Ascending aorta (tissue), 2 donors: ENCODE data around the gene CDHR5. TPM values are rescaled to one million over a fixed set of nuclear protein-coding genes. Genes with fewer than 3 reads are reported as not detected.
A peak's percentile ranks its signal among the peaks of the same experiment; 100 is the strongest.
"Not testable (repeated sequence)": the region's sequence is repeated elsewhere in the genome, so short reads cannot be mapped to it uniquely, and the experiment has no call there.

Experiments used
- DNase-seq, 2 donors: peaks; one replicate each; pipeline ENCODE4 v3.0.0-alpha.2; 2019; ENCODE audit warnings: low spot score in 2 of 2
- H3K27ac ChIP-seq, 2 donors: fragments of 200-600 bp; sonication (generic); one replicate each; pipeline ENCODE4 v1.5.1; 2016 to 2017; ENCODE audit warnings: mild to moderate bottlenecking in 1 of 2
- H3K27me3 ChIP-seq: fragments of 200-600 bp; sonication (generic); one replicate; pipeline ENCODE4 v1.5.1; 2017
- H3K36me3 ChIP-seq, 2 donors: fragments of 200-600 bp; sonication (generic); one replicate each; pipeline ENCODE4 v1.5.1; 2016
- H3K4me1 ChIP-seq, 2 donors: fragments of 200-600 bp; sonication (generic); one replicate each; pipeline ENCODE4 v1.5.1; 2016 to 2017; ENCODE audit warnings: mild to moderate bottlenecking in 1 of 2
- H3K4me3 ChIP-seq, 2 donors: fragments of 200-600 bp; sonication (generic); one replicate each; pipeline ENCODE4 v1.5.1; 2016 to 2017; ENCODE audit warnings: mild to moderate bottlenecking in 1 of 2
- H3K9me3 ChIP-seq, 2 donors: fragments of 200-600 bp; sonication (generic); one replicate each; pipeline ENCODE4 v1.5.1; 2016
- CTCF ChIP-seq, 3 experiments: fragments of 200-600 bp in 2 of 3; fragments of 450-650 bp in 1 of 3; sonication (generic) in 2 of 3; IDR thresholded peaks; one replicate each; pipeline ENCODE4 v1.5.1; 2016 to 2019; ENCODE audit warnings: antibody characterized with exemption in 3 of 3, mild to moderate bottlenecking in 1 of 3, moderate library complexity in 1 of 3
- intact Hi-C: fragments of 100-400 bp; cut with DNase I; formaldehyde crosslinking; loops from one replicate; pipeline ENCODE4 v1.15.1; 2023
- total RNA-seq: library from RNA; depleted of rRNA; stranded (reverse); fragments of >200 nt; gene quantifications from one replicate; pipeline ENCODE4 v1.1.0, GENCODE V29; 2016

CDHR5 gene
- total RNA-seq, 1 donor from 2014 or later: 5.0 TPM

GRCh38 chr11:575313-575995 lies 49.3 kb downstream of the CDHR5 start:
- Histone ChIP-seq H3K27ac (peak overlapping the region in 1 of 2 donors; percentile 47), H3K4me1 (peaks cover 11 to 38% of the 10 kb centered on the region in 2 donors), H3K27me3 (no peaks in the 10 kb centered on the region), H3K9me3 (no peaks in the 10 kb centered on the region), H3K36me3 (no peaks in the 10 kb centered on the region), H3K4me3 (peak overlapping the region; percentile 66 to 91)
- intact Hi-C loops: loop anchor here (1.0 to 5.0 kb wide), 2 partner anchors 14 to 338 kb away; partner anchors contain the start of genes PSMD13 and SIRT3
- no peak for TF ChIP-seq CTCF (IDR thresholded peaks at IDR 0.05)
- no peak for DNase-seq

GRCh38 chr11:574632-575312 lies 50.0 kb downstream of the CDHR5 start:
- Histone ChIP-seq H3K27ac (no peak overlapping the region), H3K27me3 (no peaks in the 10 kb centered on the region), H3K4me1 (peaks cover 11 to 36% of the 10 kb centered on the region in 2 donors), H3K4me3 (peak overlapping the region; percentile 66 to 91), H3K9me3 (no peaks in the 10 kb centered on the region), H3K36me3 (no peaks in the 10 kb centered on the region)
- TF ChIP-seq CTCF (IDR thresholded peaks at IDR 0.05): no peak
- intact Hi-C loops: loop anchor here (1.0 to 5.0 kb wide), 2 partner anchors 13 to 337 kb away; partner anchors contain the start of genes PSMD13 and SIRT3
- no peak for DNase-seq

GRCh38 chr11:574031-574570 lies 50.7 kb downstream of the CDHR5 start:
- H3K9me3 ChIP-seq, H3K36me3 ChIP-seq, H3K27me3 ChIP-seq, H3K4me3 ChIP-seq, DNase-seq, intact Hi-C loops, H3K27ac ChIP-seq: not testable (repeated sequence)
- H3K4me1 ChIP-seq: peaks cover 13 to 37% of the 10 kb centered on the region in 2 donors

GRCh38 chr11:573146-573759 lies 51.5 kb downstream of the CDHR5 start:
- Histone ChIP-seq H3K27ac (peak overlapping the region in 1 of 2 donors; percentile 14), H3K4me1 (peaks cover 15 to 29% of the 10 kb centered on the region in 2 donors), H3K9me3 (no peaks in the 10 kb centered on the region), H3K27me3 (no peaks in the 10 kb centered on the region), H3K36me3 (no peaks in the 10 kb centered on the region), H3K4me3 (no peak overlapping the region)
- intact Hi-C loops: no loop called here
- DNase-seq: no peak
- TF ChIP-seq CTCF (IDR thresholded peaks at IDR 0.05): no peak

- Histone ChIP-seq H3K36me3 (no peaks in the 10 kb centered on the region), H3K4me3 (no peak overlapping the region), H3K27ac (no peak overlapping the region), H3K9me3 (no peaks in the 10 kb centered on the region), H3K4me1 (peaks cover 7 to 21% of the 10 kb centered on the region in 2 donors), H3K27me3 (no peaks in the 10 kb centered on the region)
- intact Hi-C loops: no loop called here
- TF ChIP-seq CTCF (IDR thresholded peaks at IDR 0.05): no peak
- DNase-seq: no peak
Observed at GRCh38 chr11:571802-572185, 53.0 kb downstream of the CDHR5 start.
